Ramos (cell line): ENCODE data around the gene EIF3F.

Experiments
- in situ Hi-C: fragments of 300-500 bp; cut with MboI; formaldehyde crosslinking; loops from one replicate; pipeline ENCODE4 v1.14.3; 2022; ENCODE audit warnings: low sequenced_read_pairs; ENCODE audit not compliant: unreplicated experiment

The EIF3F gene

GRCh38 chr11:8019314-8020243 is 32.4 kb downstream of the EIF3F start:
- in situ Hi-C loops, result no loop called here

DNA sequence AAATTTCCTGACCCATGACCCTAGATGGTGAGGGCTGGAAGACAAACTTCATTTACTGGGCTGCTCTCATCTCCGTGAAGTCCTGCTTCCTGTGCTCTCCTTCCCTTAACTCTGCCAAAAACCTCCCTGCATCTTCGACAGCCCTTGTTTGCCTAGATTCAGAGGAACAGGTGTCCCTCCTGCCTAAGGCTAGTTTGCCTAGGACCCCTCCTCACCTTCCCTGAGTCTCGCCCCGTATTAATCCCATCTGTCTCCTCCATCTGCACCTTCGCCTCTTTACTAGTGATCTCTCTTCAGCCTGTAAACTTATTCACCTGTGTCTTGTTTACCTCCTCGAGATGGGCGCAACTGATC is 33.1 kb downstream of the EIF3F start:
- in situ Hi-C loops, result no loop called here

DNA sequence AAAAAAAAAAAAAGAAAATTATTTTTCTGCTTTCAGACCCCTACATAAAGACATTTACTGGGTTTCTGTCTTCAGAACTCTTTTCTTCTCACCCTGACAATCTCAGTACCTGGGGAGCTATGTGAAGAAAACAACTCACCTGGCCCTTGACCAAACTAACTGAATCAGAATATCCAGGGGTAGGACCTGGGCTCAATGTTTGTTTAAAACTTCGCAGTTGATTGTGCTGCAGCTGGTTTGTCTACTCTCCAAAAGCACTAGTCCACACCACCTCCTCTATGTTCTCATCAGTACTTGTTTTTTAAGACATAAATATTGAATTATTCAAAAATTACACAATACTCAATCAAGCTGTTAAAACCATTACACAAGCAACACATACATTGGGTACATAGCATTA is 34.8 kb downstream of the EIF3F start:
- in situ Hi-C loops, result no loop called here

GRCh38 chr11:8022876-8023275 is 35.7 kb downstream of the EIF3F start:
- in situ Hi-C loops, result no loop called here

DNA sequence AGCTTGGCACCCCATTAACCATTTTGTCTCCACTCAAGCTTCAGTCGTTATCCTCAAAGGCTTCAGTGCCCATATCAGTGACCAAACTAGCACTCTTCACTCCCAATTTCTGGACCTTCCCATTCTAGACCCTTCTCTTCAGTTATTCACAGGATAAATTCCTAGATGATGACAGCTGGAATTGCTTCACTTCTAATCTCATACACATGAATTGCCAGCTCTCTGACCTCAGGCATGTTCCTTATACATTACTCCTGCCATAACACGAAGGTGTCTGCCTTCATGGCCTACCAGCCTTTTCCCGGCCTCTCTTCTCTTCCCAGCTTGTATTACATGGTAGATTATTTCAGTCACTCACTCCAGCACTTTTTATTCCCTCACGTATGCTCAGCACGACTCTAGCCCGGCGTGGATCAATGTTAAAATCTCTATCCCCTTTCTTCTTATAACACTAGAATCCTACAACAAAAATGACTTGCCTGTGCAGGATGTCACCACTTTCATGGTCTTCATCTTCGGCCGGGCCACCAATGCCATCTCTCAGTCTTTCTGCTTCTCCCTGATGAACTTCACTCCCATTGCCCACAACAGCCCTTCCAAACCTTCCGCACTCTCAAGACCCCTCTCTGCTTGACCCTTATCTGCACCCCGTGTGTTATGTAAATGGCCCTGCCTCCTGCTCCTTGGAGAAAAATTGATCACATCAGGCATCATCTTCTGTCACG is 36.9 kb downstream of the EIF3F start:
- in situ Hi-C loops, result no loop called here

GRCh38 chr11:8025123-8025522 is 38.0 kb downstream of the EIF3F start:
- in situ Hi-C loops, result no loop called here

- in situ Hi-C loops, result no loop called here
Observed at GRCh38 chr11:8025816-8026215, 38.7 kb downstream of the EIF3F start.

- in situ Hi-C loops, result no loop called here
Observed at GRCh38 chr11:8026982-8027381, 39.8 kb downstream of the EIF3F start.

DNA sequence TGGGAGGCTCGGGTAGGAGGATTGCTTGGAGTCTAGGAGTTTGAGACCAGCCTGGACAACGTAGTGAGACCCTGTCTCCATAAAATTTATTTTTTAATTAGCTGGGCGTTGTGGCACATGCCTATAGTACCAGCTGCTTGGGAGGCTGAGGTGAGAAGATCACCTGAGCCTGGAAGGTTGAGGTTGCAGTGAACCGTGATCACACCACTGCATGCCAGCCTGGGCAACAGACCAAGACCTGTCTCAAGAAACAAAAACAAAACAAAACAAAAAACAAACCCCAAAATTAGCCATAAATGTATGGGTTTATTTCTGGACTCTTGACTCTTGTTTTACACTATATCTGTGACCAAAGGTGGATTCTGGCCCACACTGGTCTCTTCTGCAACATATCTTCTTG is 41.6 kb downstream of the EIF3F start:
- in situ Hi-C loops, result no loop called here

GRCh38 chr11:8030526-8031247 is 43.5 kb downstream of the EIF3F start:
- in situ Hi-C loops, result no loop called here

DNA sequence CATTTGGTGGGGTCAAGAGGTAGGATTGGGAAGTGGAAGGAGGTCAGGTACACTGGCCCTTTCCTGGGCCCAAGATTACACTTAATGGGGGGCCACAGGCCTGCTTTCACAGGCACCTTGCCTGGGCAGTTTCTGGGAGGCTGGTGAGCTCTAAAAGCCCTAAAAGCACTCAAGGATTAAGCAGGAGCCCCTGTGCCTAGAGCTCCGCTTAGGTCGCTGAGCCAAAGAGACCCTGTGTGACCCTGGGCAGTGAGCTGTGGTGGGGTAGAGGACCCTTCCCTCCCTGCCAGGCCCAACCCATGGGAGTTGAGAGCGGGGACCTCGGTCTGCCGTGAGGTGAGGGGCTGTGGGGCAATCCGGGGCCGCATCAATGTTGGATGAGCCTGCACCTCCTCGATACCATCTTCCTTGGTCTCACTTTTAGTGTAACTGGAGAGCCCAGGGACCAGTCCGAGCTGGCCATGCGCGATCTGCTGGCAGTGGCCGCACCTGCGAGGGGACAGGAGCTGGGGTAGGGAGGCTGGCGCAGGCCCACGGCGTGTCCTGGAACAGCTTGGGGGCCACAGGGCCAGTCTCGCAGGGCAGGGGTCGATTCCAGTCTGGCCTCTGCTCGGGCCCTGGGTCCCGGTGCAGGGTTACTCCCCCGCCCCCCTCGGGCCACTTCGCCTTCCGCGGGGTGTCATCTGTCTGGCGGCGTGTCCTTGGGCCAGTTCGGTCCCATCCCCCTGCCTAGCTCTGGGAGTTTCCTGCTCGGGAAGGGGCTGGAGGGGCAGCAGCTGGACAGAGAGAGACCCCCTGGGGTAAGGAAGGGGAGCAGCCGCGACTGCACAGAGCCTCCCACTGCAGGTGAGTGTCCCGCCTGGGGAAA is 44.3 kb downstream of the EIF3F start:
- in situ Hi-C loops, result no loop called here

DNA sequence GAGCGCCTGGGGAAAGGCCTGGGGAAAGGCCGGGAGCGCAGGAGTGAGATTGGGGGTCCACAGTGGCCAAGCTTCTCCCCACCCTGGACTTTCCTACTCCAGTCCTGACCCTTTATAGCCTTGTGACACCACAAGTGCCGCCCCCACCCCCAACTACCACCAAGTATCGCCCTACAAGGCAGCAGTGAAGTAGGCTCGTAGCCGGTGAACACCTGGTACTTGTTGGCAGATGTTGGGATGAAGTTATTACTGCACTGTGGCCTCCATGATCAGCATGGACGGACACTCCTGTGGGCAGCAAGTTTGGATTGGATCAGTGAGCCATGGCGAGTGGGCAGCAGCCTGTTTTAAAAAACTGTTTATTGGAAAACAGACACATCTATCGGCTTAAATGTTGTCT is 45.0 kb downstream of the EIF3F start:
- in situ Hi-C loops, result no loop called here

DNA sequence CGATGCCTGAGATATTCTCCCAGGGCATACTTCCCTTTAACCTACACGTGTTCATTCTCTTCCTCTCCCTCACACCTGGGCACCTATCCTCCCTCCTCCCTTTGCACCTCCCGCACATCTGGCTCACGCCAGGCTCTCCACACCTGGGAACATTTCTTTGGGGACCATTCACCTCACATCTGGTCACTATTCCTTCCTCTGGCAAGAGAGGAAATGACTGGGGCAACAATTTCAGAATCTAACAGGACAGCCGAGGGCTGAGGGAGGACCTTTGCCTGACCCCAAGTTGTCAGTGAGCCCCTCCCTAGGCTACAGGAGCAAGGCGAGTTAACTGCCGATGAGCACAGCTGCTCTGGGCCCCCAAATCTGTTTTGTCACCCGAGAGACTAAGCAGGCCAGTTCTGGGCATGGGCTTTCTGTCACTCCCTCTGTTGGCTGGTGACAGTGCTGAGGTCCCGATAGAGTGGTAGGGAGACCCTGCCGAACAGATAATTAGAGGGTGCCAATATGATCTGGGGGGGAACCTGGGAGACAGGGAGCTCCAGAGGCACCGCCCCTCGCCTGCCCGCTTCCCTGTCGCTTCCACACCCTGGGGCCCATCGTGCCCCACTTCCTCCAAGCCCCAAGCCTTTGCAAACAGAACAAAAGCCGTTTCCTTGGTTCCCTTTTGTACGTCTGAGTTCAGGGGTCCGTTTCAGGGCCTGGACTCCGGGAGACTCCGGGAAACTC is 45.6 kb downstream of the EIF3F start:
- in situ Hi-C loops, result no loop called here

DNA sequence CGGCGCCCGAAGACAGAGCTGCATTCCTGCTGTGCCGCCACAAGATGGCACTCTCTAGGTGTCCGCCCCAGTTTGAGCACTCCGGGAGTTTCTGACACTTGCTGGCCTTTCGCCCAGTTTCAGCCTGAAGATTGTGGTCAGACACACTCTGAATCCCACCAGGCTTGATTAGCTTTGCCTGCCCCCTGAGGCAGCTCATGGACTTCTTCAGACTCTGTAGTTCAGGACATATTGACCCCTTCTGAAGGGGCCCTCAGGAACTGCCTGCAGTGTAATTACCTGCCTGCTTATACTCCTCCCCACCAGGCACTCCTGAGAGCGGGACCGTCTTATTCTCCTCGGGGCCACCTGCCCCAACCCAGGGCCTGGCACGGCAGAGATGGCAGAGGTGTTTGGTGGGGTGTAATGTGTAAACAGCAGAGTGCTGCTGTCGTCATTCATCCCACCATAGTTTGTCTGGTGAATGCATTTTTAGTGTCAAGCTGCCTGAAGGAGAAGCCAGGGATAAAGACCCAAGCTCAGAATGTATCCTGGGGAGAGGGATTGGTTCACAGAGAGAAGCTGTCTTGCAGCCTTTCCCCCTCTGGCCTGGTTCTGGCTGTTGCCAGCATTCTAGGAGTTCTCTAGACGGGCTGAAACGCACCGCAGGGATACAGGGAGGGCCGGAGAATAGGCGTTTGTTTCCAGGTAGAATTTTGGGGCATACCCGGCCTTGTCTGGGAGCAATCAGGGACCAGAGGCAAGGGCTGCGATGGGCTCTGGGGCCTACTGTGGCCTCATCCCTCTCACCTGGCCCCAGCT is 46.4 kb downstream of the EIF3F start:
- in situ Hi-C loops, result no loop called here

GRCh38 chr11:8034106-8034585 is 47.0 kb downstream of the EIF3F start:
- in situ Hi-C loops, result no loop called here

DNA sequence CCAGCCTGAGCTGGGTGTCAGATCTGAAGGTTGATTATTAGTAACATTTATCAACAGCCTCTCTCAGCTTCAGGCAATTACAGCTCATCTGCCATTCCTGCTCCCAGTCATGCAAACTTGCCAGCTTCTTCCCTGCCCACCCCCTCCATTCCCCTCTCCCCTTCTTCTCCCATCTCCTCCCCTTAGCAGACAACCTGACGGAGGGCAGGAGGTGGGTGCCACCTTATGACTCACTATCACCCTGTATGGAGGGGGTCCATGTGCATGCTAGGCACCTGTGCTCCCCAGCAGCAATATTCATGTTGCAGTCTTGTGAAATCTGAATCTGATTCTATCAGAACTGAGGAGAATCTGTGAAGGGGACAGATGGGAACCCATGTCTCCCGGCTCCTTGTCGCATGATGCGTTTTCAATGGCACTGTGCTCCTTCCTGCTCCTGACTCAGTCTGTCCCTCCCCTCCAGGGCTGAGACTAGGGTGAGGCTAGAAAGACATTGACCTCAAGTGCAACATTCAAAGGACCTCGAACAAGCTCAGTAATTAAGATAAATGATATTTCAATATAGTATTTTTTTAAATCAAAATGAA is 47.6 kb downstream of the EIF3F start:
- in situ Hi-C loops, result no loop called here

DNA sequence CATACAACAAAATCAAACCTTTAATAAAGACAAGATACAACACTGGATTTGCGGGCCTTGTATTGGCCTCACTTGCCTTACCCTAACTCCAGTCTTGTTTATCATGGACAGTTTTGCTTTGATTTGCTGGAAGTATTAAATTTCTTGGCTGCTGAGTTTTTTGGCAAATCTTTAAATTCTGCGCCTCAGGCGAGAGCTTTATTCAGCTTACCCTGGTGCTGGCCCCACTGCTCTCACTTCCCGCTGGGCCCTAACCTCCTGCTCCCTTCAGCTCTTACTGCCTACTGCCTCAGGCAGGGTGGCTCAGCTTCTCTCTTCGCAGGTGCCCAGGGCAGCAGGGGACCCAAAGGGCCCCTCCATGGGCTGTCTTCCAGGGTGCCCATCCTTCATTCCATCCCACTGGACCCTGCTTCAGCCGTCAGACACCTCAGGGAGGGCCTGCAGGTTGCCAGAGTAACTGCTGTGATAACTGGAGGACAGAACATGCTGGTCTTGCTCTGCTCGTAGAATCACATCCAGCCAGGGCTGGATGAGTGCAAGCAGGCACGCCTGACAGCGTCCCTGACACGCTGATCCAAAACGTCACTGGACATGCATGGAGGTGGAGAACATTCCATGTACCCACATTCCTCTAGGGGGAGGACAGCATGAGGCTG is 48.2 kb downstream of the EIF3F start:
- in situ Hi-C loops, result no loop called here
